Effector memory CD8-positive, alpha-beta T cell (primary cell): Measurements from ENCODE around the gene GRAMD2A.

Source experiments
- ATAC-seq: fragments of 150-1000 bp; cut with Tn5 transposase; replicated peaks from 2 replicates; pipeline ENCODE4 v1.10.0; 2021; ENCODE audit warnings: mild to moderate bottlenecking, moderate library complexity
- DNase-seq, 3 experiments: peaks; one replicate each; pipeline ENCODE4 v3.0.0; 2021
- H3K27ac Mint-ChIP-seq, 2 donors: one replicate each; pipeline ENCODE4 v1.8.0; 2022; ENCODE audit warnings: mild to moderate bottlenecking in 2 of 2, mixed read lengths in 2 of 2, moderate library complexity in 2 of 2
- H3K27me3 Mint-ChIP-seq, 2 donors: one replicate each; pipeline ENCODE4 v1.8.0; 2022; ENCODE audit warnings: mixed read lengths in 2 of 2
- H3K36me3 Mint-ChIP-seq: one replicate; pipeline ENCODE4 v1.8.0; 2022; ENCODE audit warnings: mild to moderate bottlenecking, moderate library complexity, mixed read lengths; ENCODE audit not compliant: insufficient read depth
- H3K4me1 Mint-ChIP-seq, 2 donors: one replicate each; pipeline ENCODE4 v1.8.0; 2022; ENCODE audit warnings: low read depth in 2 of 2, mixed read lengths in 2 of 2
- H3K4me3 Mint-ChIP-seq, 2 donors: one replicate each; pipeline ENCODE4 v1.8.0; 2022; ENCODE audit warnings: mild to moderate bottlenecking in 2 of 2, mixed read lengths in 2 of 2, moderate library complexity in 2 of 2
- H3K9me3 Mint-ChIP-seq, 2 donors: one replicate each; pipeline ENCODE4 v1.8.0; 2022; ENCODE audit warnings: mixed read lengths in 2 of 2

The GRAMD2A gene

GRCh38 chr15:72230197-72231065 lies 32.8 kb upstream of the GRAMD2A start:
- Mint-ChIP-seq H3K36me3 (peaks cover 34% of the 10 kb centered on the region), H3K4me3 (peak overlapping the region; percentile 94 to 98), H3K27ac (peak overlapping the region; percentile 91 to 100), H3K27me3 (no peaks in the 10 kb centered on the region), H3K4me1 (peaks cover 49 to 53% of the 10 kb centered on the region in 2 donors), H3K9me3 (no peaks in the 10 kb centered on the region)
- DNase-seq (peak; percentile 24 to 35 (median 28)), ATAC-seq (no peak)

DNA sequence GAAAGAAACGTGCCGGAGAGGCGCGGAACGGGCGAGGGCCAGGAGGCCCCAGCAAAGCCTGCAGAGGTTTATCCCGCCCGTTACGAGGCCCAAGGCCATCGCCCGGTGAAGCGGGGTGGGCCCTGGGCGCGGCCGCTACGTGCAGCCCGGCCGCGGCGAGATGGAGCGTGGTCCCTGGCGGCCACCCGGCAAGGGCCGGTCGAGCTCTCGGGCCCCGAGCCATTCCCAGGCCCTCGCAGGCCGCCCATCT lies 32.3 kb upstream of the GRAMD2A start:
- peak overlapping the region; percentile 90 to 100 for H3K27ac Mint-ChIP-seq
- H3K4me3 Mint-ChIP-seq = peak overlapping the region; percentile 95 to 98
- DNase-seq = no peak
- H3K4me1 Mint-ChIP-seq = peaks cover 52 to 53% of the 10 kb centered on the region in 2 donors
- ATAC-seq = no peak
- H3K9me3 Mint-ChIP-seq = no peaks in the 10 kb centered on the region
- peaks cover 37% of the 10 kb centered on the region for H3K36me3 Mint-ChIP-seq
- no peaks in the 10 kb centered on the region for H3K27me3 Mint-ChIP-seq

- H3K4me3 Mint-ChIP-seq = peak overlapping the region; percentile 95 to 98
- H3K27me3 Mint-ChIP-seq = no peaks in the 10 kb centered on the region
- H3K9me3 Mint-ChIP-seq = no peaks in the 10 kb centered on the region
- H3K27ac Mint-ChIP-seq = peak overlapping the region; percentile 90 to 100
- DNase-seq (peak; percentile 14 to 23 (median 16)), ATAC-seq (no peak)
- peaks cover 52 to 55% of the 10 kb centered on the region in 2 donors for H3K4me1 Mint-ChIP-seq
- H3K36me3 Mint-ChIP-seq = peaks cover 40% of the 10 kb centered on the region
Observed at GRCh38 chr15:72229076-72229946, 31.7 kb upstream of the GRAMD2A start.

- Mint-ChIP-seq H3K36me3 (peaks cover 42% of the 10 kb centered on the region), H3K27ac (peak overlapping the region; percentile 90 to 100), H3K4me1 (peaks cover 63 to 70% of the 10 kb centered on the region in 2 donors), H3K27me3 (no peaks in the 10 kb centered on the region), H3K9me3 (no peaks in the 10 kb centered on the region), H3K4me3 (peak overlapping the region; percentile 95 to 98)
- DNase-seq (peak in 1 of 3 experiments; percentile 6), ATAC-seq (no peak)
Observed at GRCh38 chr15:72227720-72228119, 30.1 kb upstream of the GRAMD2A start.

DNA sequence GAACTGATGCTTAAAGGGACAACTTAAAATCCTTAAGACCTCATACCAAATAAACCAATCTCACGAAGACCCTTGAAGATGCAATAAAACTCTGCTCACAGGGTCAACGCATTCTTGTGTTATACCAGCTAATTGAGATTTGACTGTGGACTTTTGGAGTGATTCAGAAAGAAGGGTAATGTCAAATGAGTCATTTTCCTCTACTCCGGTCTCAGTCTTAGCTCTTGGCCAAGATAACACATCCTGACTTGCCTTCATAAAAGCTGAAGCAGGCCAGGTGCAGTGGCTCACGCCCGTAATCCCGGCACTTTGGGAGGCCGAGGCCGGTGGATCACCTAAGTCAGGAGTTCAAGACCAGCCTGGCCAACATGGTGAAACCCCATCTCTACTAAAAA lies 29.6 kb upstream of the GRAMD2A start:
- Mint-ChIP-seq H3K27ac (peak overlapping the region; percentile 90 to 100), H3K4me3 (peak overlapping the region; percentile 95 to 98), H3K36me3 (peaks cover 42% of the 10 kb centered on the region), H3K27me3 (no peaks in the 10 kb centered on the region), H3K4me1 (peaks cover 63 to 69% of the 10 kb centered on the region in 2 donors), H3K9me3 (no peaks in the 10 kb centered on the region)
- ATAC-seq (no peak), DNase-seq (peak in 1 of 3 experiments; percentile 20)

GRCh38 chr15:72223278-72223677 lies 25.7 kb upstream of the GRAMD2A start:
- ATAC-seq (no peak), DNase-seq (no peak)
- H3K36me3 Mint-ChIP-seq = peaks cover 26% of the 10 kb centered on the region
- no peak overlapping the region for H3K4me3 Mint-ChIP-seq
- H3K27me3 Mint-ChIP-seq = no peaks in the 10 kb centered on the region
- H3K27ac Mint-ChIP-seq = peak overlapping the region; percentile 4 to 16
- H3K9me3 Mint-ChIP-seq = no peaks in the 10 kb centered on the region
- peaks cover 57 to 68% of the 10 kb centered on the region in 2 donors for H3K4me1 Mint-ChIP-seq

- H3K36me3 Mint-ChIP-seq = peaks cover 28% of the 10 kb centered on the region
- ATAC-seq (no peak), DNase-seq (no peak)
- peaks cover 52 to 64% of the 10 kb centered on the region in 2 donors for H3K4me1 Mint-ChIP-seq
- no peaks in the 10 kb centered on the region for H3K9me3 Mint-ChIP-seq
- H3K4me3 Mint-ChIP-seq = no peak overlapping the region
- H3K27me3 Mint-ChIP-seq = no peaks in the 10 kb centered on the region
- peak overlapping the region; percentile 16 to 77 for H3K27ac Mint-ChIP-seq
Observed at GRCh38 chr15:72222393-72222792, 24.8 kb upstream of the GRAMD2A start.

GRCh38 chr15:72220687-72221086 lies 23.1 kb upstream of the GRAMD2A start:
- DNase-seq = no peak
- Mint-ChIP-seq H3K27ac (peak overlapping the region; percentile 78 to 82), H3K4me3 (no peak overlapping the region), H3K4me1 (peaks cover 37 to 54% of the 10 kb centered on the region in 2 donors), H3K9me3 (no peaks in the 10 kb centered on the region), H3K36me3 (peaks cover 42% of the 10 kb centered on the region), H3K27me3 (no peaks in the 10 kb centered on the region)
- ATAC-seq = no peak

GRCh38 chr15:72217216-72217615 lies 19.6 kb upstream of the GRAMD2A start:
- no peak for DNase-seq
- H3K27me3 Mint-ChIP-seq = no peaks in the 10 kb centered on the region
- H3K4me3 Mint-ChIP-seq = no peak overlapping the region
- H3K27ac Mint-ChIP-seq = peak overlapping the region; percentile 57 to 63
- H3K9me3 Mint-ChIP-seq = no peaks in the 10 kb centered on the region
- H3K36me3 Mint-ChIP-seq = peaks cover 64% of the 10 kb centered on the region
- ATAC-seq = no peak
- peaks cover 16 to 30% of the 10 kb centered on the region in 2 donors for H3K4me1 Mint-ChIP-seq

GRCh38 chr15:72216079-72216478 lies 18.5 kb upstream of the GRAMD2A start:
- Mint-ChIP-seq H3K4me3 (no peak overlapping the region), H3K4me1 (peaks cover 12 to 25% of the 10 kb centered on the region in 2 donors), H3K27me3 (no peaks in the 10 kb centered on the region), H3K27ac (no peak overlapping the region), H3K9me3 (no peaks in the 10 kb centered on the region), H3K36me3 (peaks cover 75% of the 10 kb centered on the region)
- no peak for ATAC-seq
- no peak for DNase-seq

GRCh38 chr15:72207558-72208085 lies 10.0 kb upstream of the GRAMD2A start:
- Mint-ChIP-seq H3K4me1 (no peaks in the 10 kb centered on the region), H3K27me3 (no peaks in the 10 kb centered on the region), H3K9me3 (no peaks in the 10 kb centered on the region), H3K36me3 (peaks cover 80% of the 10 kb centered on the region), H3K27ac (peak overlapping the region in 1 of 2 donors; percentile 17), H3K4me3 (no peak overlapping the region)
- no peak for DNase-seq
- ATAC-seq = no peak

DNA sequence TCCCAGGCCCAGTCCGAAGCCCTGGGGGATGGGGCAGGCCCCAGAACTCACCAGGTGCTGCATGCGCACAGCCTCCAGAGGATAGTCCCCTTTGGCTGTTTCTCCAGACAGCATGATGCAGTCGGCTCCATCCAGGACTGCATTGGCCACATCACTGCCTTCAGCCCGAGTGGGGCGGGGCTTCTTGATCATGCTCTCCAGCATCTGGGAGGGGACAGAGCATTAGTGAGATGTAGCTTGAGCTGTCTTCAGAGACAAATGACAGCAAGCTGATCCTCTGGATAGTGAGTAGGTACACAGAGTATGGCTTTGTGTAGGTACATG lies 9.1 kb upstream of the GRAMD2A start:
- peaks cover 79% of the 10 kb centered on the region for H3K36me3 Mint-ChIP-seq
- H3K27ac Mint-ChIP-seq = no peak overlapping the region
- no peaks in the 10 kb centered on the region for H3K4me1 Mint-ChIP-seq
- ATAC-seq (no peak), DNase-seq (no peak)
- H3K4me3 Mint-ChIP-seq = no peak overlapping the region
- H3K9me3 Mint-ChIP-seq = no peaks in the 10 kb centered on the region
- H3K27me3 Mint-ChIP-seq = no peaks in the 10 kb centered on the region

GRCh38 chr15:72205896-72206676 lies 8.5 kb upstream of the GRAMD2A start:
- H3K36me3 Mint-ChIP-seq = peaks cover 73% of the 10 kb centered on the region
- no peaks in the 10 kb centered on the region for H3K9me3 Mint-ChIP-seq
- H3K4me3 Mint-ChIP-seq = no peak overlapping the region
- ATAC-seq = no peak
- H3K4me1 Mint-ChIP-seq = no peaks in the 10 kb centered on the region
- H3K27ac Mint-ChIP-seq = peak overlapping the region; percentile 38 to 64
- no peaks in the 10 kb centered on the region for H3K27me3 Mint-ChIP-seq
- DNase-seq = no peak
